ENCODE data around the gene TIMM50.

- TF ChIP-seq CTCF (IDR thresholded peaks at IDR 0.05) (no peak), EZH2 (IDR thresholded peaks at IDR 0.05) (no peak)
These were observed 9.8 kb upstream of the TIMM50 start for GRCh38 chr19:39470724-39471339.

Measured in neural progenitor cell (in vitro differentiated cells).